SK-N-SH (cell line): ENCODE data around the gene P2RY11. TPM values are rescaled to one million over a fixed set of nuclear protein-coding genes. Genes with fewer than 3 reads are reported as not detected.

Experiments used
- CTCF ChIA-PET: fragments of 300-600, 350-600 bp; formaldehyde crosslinking; extraction: SDS; loops from one replicate; lab custom pipeline; 2021; lab: Yijun Ruan, JAX
- POLR2A ChIA-PET: fragments of 350-600 bp; sonication (Branson Sonifier 250); formaldehyde crosslinking; extraction: SDS; loops from one replicate; lab custom pipeline; 2020; ENCODE audit warnings: antibody characterized with exemption, inconsistent platforms; lab: Yijun Ruan, JAX
- DNase-seq: peaks from one replicate; pipeline ENCODE4 v3.0.0; 2012
- H2AFZ ChIP-seq: fragments of 200-600 bp; sonication (generic); 2 replicates; pipeline ENCODE4 v1.8.1; 2016; ENCODE audit warnings: antibody characterized with exemption, mild to moderate bottlenecking, low read depth
- H3F3A ChIP-seq: fragments of 200-600 bp; sonication (generic); replicated peaks from 2 replicates; pipeline ENCODE3; 2016; ENCODE audit warnings: antibody characterized with exemption, mild to moderate bottlenecking; ENCODE audit not compliant: insufficient read depth
- H3K27ac ChIP-seq, 2 experiments: fragments of 200-500 bp in 1 of 2; fragments of 200-600 bp in 1 of 2; sonication (Bioruptor generic) in 1 of 2; sonication (generic), shearing (Covaris generic) in 1 of 2; 2 replicates each; pipeline versions ENCODE4 v1.5.1 to v1.6.1; 2014 to 2016; ENCODE audit warnings: low read depth in 2 of 2, inconsistent platforms in 1 of 2, low read length in 1 of 2, mild to moderate bottlenecking in 1 of 2, mixed read lengths in 1 of 2
- H3K27me3 ChIP-seq: fragments of 200-600 bp; sonication (generic), shearing (Covaris generic); 2 replicates; pipeline ENCODE4 v1.6.1; 2016; ENCODE audit warnings: mixed run types; ENCODE audit not compliant: insufficient read depth
- H3K36me3 ChIP-seq, 2 experiments: fragments of 200-500 bp in 1 of 2; fragments of 200-600 bp in 1 of 2; sonication (Bioruptor generic) in 1 of 2; sonication (generic) in 1 of 2; replicated peaks in 1 of 2; 2 replicates each; pipeline versions ENCODE3 to v1.5.1; 2014 to 2016; ENCODE audit warnings: low read length in 1 of 2, mild to moderate bottlenecking in 1 of 2; ENCODE audit not compliant: insufficient read depth in 2 of 2, control insufficient read depth in 1 of 2
- H3K4me1 ChIP-seq, 2 experiments: fragments of 200-500 bp in 1 of 2; fragments of 200-600 bp in 1 of 2; sonication (Bioruptor generic) in 1 of 2; sonication (generic), shearing (Covaris generic) in 1 of 2; 2 replicates each; pipeline versions ENCODE4 v1.5.1 to v1.6.1; 2014 to 2016; ENCODE audit warnings: low read depth in 1 of 2, low read length in 1 of 2, mixed run types in 1 of 2; ENCODE audit not compliant: insufficient read depth in 2 of 2, control insufficient read depth in 1 of 2
- H3K4me2 ChIP-seq: fragments of 200-600 bp; sonication (generic), shearing (Covaris generic); 2 replicates; pipeline ENCODE4 v1.6.1; 2017; ENCODE audit warnings: mixed run types
- H3K4me3 ChIP-seq, 2 experiments: fragments of 200-500 bp in 1 of 2; fragments of 200-600 bp in 1 of 2; sonication (Bioruptor generic) in 1 of 2; sonication (generic), shearing (Covaris generic) in 1 of 2; 2 replicates each; pipeline versions ENCODE4 v1.5.1 to v1.8.1; 2014 to 2016; ENCODE audit warnings: low read depth in 2 of 2, inconsistent platforms in 1 of 2, low read length in 1 of 2, mild to moderate bottlenecking in 1 of 2, mixed read lengths in 1 of 2, moderate library complexity in 1 of 2
- H3K79me2 ChIP-seq: fragments of 200-600 bp; sonication (generic); 2 replicates; pipeline ENCODE4 v1.8.1; 2017; ENCODE audit warnings: mild to moderate bottlenecking; ENCODE audit not compliant: insufficient read depth
- H3K9ac ChIP-seq: fragments of 200-600 bp; sonication (generic); 2 replicates; pipeline ENCODE4 v1.6.1; 2017; ENCODE audit warnings: mixed run types
- H3K9me2 ChIP-seq: fragments of 200-600 bp; sonication (generic); 2 replicates; pipeline ENCODE4 v1.6.1; 2017; ENCODE audit warnings: mixed run types
- H3K9me3 ChIP-seq: fragments of 200-600 bp; sonication (generic); 2 replicates; pipeline ENCODE4 v1.6.1; 2017; ENCODE audit warnings: mixed run types, mild to moderate bottlenecking, moderate library complexity
- H4K20me1 ChIP-seq: fragments of 200-600 bp; sonication (generic); 2 replicates; pipeline ENCODE4 v1.6.1; 2017; ENCODE audit warnings: mild to moderate bottlenecking, mixed run types; ENCODE audit not compliant: insufficient read depth
- CHD2 ChIP-seq: fragments of 150-350 bp; IDR thresholded peaks from 2 replicates; pipeline ENCODE4 v1.6.1; 2018; ENCODE audit warnings: low read length; ENCODE audit not compliant: partially characterized antibody
- FOSL2 ChIP-seq: IDR thresholded peaks from 2 replicates; pipeline ENCODE4 v1.4.0; 2012; ENCODE audit warnings: low read depth, mild to moderate bottlenecking, moderate library complexity, borderline replicate concordance
- FOXJ3 ChIP-seq: sonication (generic); formaldehyde crosslinking; IDR thresholded peaks from 2 replicates; pipeline ENCODE4 v1.5.1; 2020; ENCODE audit warnings: mild to moderate bottlenecking, missing genetic modification reagents
- GATA2 ChIP-seq: sonication (generic); formaldehyde crosslinking; IDR thresholded peaks from 2 replicates; pipeline ENCODE4 v1.5.0; 2020; ENCODE audit warnings: mild to moderate bottlenecking, missing genetic modification reagents
- MXI1 ChIP-seq: IDR thresholded peaks from 2 replicates; pipeline ENCODE4 v1.6.1; 2012; ENCODE audit warnings: mild to moderate bottlenecking, low read depth, low read length, improper control_type of control experiment
- NFIC ChIP-seq: IDR thresholded peaks from 2 replicates; pipeline ENCODE4 v1.4.0; 2012; ENCODE audit warnings: borderline replicate concordance
- NRF1 ChIP-seq: IDR thresholded peaks from 2 replicates; pipeline ENCODE4 v1.6.1; 2012; ENCODE audit warnings: low read depth, mild to moderate bottlenecking, low read length
- RAD21 ChIP-seq: IDR thresholded peaks from 2 replicates; pipeline ENCODE4 v1.6.1; 2012; ENCODE audit warnings: mild to moderate bottlenecking, low read length
- RXRA ChIP-seq: IDR thresholded peaks from 2 replicates; pipeline ENCODE4 v1.4.0; 2012; ENCODE audit warnings: low read depth, mild to moderate bottlenecking, borderline replicate concordance
- SIN3A ChIP-seq: IDR thresholded peaks from 2 replicates; pipeline ENCODE4 v1.6.1; 2012; ENCODE audit warnings: low read depth, mild to moderate bottlenecking, low read length, moderate library complexity, borderline replicate concordance
- SMC3 ChIP-seq: IDR thresholded peaks from 2 replicates; pipeline ENCODE4 v1.6.1; 2012; ENCODE audit warnings: low read depth, low read length, improper control_type of control experiment
- TAF1 ChIP-seq: IDR thresholded peaks from 2 replicates; pipeline ENCODE4 v1.6.1; 2012; ENCODE audit warnings: low read depth, mild to moderate bottlenecking, low read length, moderate library complexity, borderline replicate concordance
- TCF12 ChIP-seq: IDR thresholded peaks from 2 replicates; pipeline ENCODE4 v1.4.0; 2012
- TEAD4 ChIP-seq: IDR thresholded peaks from 2 replicates; pipeline ENCODE4 v1.4.0; 2012; ENCODE audit warnings: mild to moderate bottlenecking, borderline replicate concordance; ENCODE audit not compliant: insufficient read depth
- YY1 ChIP-seq: IDR thresholded peaks from 2 replicates; pipeline ENCODE4 v1.4.0; 2012; ENCODE audit warnings: low read depth, mild to moderate bottlenecking
- WGBS: methylation state at CpG from one replicate; pipeline ENCODE4 v1.1.6; 2017; ENCODE audit warnings: low lambda C conversion rate; 5-methylcytosine and 5-hydroxymethylcytosine counted together
- polyA plus RNA-seq, 3 experiments: library from polyadenylated mRNA; depleted of rRNA; stranded (reverse); fragments of >200 nt; gene quantifications; 2 replicates each; pipeline ENCODE4 v1.2.3, GENCODE V29; 2012
- TF ChIP-seq, protein P1 (sequence below): IDR thresholded peaks from 2 replicates; pipeline ENCODE4 v1.4.0; 2012; ENCODE audit warnings: low read depth, borderline replicate concordance
- TF ChIP-seq, protein P2 (sequence below): IDR thresholded peaks from 2 replicates; pipeline ENCODE4 v1.4.0; 2012; ENCODE audit warnings: low read depth, borderline replicate concordance
- TF ChIP-seq, protein P3 (sequence below): IDR thresholded peaks from 2 replicates; pipeline ENCODE4 v1.6.1; 2012; ENCODE audit warnings: mild to moderate bottlenecking, low read depth, low read length, moderate library complexity

The P2RY11 gene
- polyA plus RNA-seq, 1 of the 3 experiments (the other 2 are of a cell fraction) = 6.8 TPM

DNA sequence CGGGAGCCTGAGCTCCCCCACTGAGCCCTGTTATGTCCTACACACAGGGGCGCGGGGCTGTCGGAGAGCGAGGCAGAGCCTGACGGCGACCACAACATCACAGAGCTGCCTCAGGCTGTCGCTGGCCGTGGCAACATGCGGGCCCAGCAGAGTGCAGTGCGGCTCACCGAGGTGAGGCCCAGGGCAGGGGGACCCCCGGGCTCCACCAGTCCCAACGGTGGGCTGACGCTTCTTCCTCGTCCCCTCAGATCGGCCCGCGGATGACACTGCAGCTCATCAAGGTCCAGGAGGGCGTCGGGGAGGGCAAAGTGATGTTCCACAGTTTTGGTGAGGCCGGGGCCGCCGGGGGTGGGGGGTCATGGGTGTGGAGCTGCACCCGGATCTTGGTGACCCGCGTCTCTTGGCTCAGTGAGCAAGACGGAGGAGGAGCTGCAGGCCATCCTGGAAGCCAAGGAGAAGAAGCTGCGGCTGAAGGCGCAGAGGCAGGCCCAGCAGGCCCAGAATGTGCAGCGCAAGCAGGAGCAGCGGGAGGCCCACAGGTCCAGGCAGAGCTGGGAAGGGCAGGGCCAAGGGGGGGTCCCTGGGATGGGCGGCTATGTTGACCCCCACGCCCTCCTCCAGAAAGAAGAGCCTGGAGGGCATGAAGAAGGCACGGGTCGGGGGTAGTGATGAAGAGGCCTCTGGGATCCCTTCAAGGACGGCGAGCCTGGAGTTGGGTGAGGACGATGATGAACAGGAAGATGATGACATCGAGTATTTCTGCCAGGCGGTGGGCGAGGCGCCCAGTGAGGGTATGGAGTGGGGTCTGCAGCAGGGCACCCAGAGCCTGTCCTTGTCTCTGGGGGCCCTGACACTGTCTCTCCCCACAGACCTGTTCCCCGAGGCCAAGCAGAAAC is 1.2 kb upstream of the P2RY11 start (continued):
- TF ChIP-seq, protein P1, sequence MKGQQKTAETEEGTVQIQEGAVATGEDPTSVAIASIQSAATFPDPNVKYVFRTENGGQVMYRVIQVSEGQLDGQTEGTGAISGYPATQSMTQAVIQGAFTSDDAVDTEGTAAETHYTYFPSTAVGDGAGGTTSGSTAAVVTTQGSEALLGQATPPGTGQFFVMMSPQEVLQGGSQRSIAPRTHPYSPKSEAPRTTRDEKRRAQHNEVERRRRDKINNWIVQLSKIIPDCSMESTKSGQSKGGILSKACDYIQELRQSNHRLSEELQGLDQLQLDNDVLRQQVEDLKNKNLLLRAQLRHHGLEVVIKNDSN = no peak
- TF ChIP-seq YY1 (no peak), GATA2 (CRISPR knock-in tag) (no peak), TAF1 (no peak)
- TF ChIP-seq, protein P2, sequence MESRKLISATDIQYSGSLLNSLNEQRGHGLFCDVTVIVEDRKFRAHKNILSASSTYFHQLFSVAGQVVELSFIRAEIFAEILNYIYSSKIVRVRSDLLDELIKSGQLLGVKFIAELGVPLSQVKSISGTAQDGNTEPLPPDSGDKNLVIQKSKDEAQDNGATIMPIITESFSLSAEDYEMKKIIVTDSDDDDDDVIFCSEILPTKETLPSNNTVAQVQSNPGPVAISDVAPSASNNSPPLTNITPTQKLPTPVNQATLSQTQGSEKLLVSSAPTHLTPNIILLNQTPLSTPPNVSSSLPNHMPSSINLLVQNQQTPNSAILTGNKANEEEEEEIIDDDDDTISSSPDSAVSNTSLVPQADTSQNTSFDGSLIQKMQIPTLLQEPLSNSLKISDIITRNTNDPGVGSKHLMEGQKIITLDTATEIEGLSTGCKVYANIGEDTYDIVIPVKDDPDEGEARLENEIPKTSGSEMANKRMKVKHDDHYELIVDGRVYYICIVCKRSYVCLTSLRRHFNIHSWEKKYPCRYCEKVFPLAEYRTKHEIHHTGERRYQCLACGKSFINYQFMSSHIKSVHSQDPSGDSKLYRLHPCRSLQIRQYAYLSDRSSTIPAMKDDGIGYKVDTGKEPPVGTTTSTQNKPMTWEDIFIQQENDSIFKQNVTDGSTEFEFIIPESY = no peak

DNA sequence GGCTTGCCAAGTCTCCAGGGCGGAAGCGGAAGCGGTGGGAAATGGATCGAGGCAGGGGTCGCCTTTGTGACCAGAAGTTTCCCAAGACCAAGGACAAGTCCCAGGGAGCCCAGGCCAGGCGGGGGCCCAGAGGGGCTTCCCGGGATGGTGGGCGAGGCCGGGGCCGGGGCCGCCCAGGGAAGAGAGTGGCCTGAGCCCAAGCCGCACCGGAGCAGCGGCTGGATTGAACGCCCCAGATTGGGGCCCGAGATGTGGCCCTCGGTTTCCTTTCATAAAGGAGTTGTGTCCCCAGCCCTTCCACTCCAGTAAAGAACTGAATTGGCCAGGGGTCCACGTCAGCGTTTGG is 548 bp upstream of the P2RY11 start:
- Histone ChIP-seq H3K27me3 (no peaks in the 10 kb centered on the region), H3K4me1 (peaks cover 0 to 11% of the 10 kb centered on the region in 2 experiments; a peak in 1 of 4 replicates), H4K20me1 (peaks cover 8% of the 10 kb centered on the region; the same call in 1 of the 2 replicates), H3K36me3 (peaks cover 30 to 44% of the 10 kb centered on the region in 2 experiments), H3F3A (peaks cover 26% of the 10 kb centered on the region), H3K4me3 (no peak overlapping the region), H3K9me3 (no peaks in the 10 kb centered on the region), H2AFZ (no peak overlapping the region), H3K9ac (no peak overlapping the region), H3K4me2 (no peak overlapping the region), H3K27ac (no peak overlapping the region), H3K9me2 (no peaks in the 10 kb centered on the region), H3K79me2 (peaks cover 31% of the 10 kb centered on the region)
- ChIA-PET POLR2A (interaction anchor here (1.5 kb wide), 1 partner anchor 8 kb away, joined by 4 read pairs; the partner anchor contains the start of gene EIF3G), CTCF (interaction anchor here (5.6 kb wide), 1 partner anchor 8 kb away, joined by 58 read pairs; the partner anchor contains the start of gene EIF3G)
- WGBS = over 99% methylated on average over 18 of the region's 19 CpGs
- no peak for DNase-seq
- TF ChIP-seq MXI1 = no peak
- no peak for TF ChIP-seq NFIC
- TF ChIP-seq TAF1 = no peak
- TF ChIP-seq, protein P2 = no peak
- TF ChIP-seq SMC3 = no peak
- no peak for TF ChIP-seq FOXJ3 (CRISPR knock-in tag)
- TF ChIP-seq FOSL2 = no peak
- TF ChIP-seq TEAD4 = no peak
- no peak for TF ChIP-seq TCF12
- TF ChIP-seq RXRA = no peak
- TF ChIP-seq SIN3A = no peak
- no peak for TF ChIP-seq RAD21
- TF ChIP-seq, protein P3, sequence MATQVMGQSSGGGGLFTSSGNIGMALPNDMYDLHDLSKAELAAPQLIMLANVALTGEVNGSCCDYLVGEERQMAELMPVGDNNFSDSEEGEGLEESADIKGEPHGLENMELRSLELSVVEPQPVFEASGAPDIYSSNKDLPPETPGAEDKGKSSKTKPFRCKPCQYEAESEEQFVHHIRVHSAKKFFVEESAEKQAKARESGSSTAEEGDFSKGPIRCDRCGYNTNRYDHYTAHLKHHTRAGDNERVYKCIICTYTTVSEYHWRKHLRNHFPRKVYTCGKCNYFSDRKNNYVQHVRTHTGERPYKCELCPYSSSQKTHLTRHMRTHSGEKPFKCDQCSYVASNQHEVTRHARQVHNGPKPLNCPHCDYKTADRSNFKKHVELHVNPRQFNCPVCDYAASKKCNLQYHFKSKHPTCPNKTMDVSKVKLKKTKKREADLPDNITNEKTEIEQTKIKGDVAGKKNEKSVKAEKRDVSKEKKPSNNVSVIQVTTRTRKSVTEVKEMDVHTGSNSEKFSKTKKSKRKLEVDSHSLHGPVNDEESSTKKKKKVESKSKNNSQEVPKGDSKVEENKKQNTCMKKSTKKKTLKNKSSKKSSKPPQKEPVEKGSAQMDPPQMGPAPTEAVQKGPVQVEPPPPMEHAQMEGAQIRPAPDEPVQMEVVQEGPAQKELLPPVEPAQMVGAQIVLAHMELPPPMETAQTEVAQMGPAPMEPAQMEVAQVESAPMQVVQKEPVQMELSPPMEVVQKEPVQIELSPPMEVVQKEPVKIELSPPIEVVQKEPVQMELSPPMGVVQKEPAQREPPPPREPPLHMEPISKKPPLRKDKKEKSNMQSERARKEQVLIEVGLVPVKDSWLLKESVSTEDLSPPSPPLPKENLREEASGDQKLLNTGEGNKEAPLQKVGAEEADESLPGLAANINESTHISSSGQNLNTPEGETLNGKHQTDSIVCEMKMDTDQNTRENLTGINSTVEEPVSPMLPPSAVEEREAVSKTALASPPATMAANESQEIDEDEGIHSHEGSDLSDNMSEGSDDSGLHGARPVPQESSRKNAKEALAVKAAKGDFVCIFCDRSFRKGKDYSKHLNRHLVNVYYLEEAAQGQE = no peak
- TF ChIP-seq CHD2 = no peak
- no peak for TF ChIP-seq NRF1
- TF ChIP-seq GATA2 (CRISPR knock-in tag) = no peak
